HEK293 (cell line): ENCODE measurements around the gene TRMU.

Source experiments
- CTCF ChIA-PET: fragments of 350-600 bp; formaldehyde crosslinking; extraction: SDS; loops from one replicate; lab custom pipeline; 2021; ENCODE audit warnings: antibody characterized with exemption; lab: Yijun Ruan, JAX
- POLR2A ChIA-PET: fragments of 300-600 bp; formaldehyde crosslinking; extraction: SDS; loops from one replicate; lab custom pipeline; 2020; ENCODE audit warnings: antibody characterized with exemption, inconsistent platforms; lab: Yijun Ruan, JAX
- H3K27ac ChIP-seq: fragments of 200-500 bp; sonication (Bioruptor generic); 2 replicates; pipeline ENCODE4 v1.5.1; 2014; ENCODE audit warnings: low read depth, low read length, control low read depth, inconsistent platforms; ENCODE audit errors: extremely low read depth
- H3K36me3 ChIP-seq, 2 experiments: fragments of 200-500 bp in 1 of 2; sonication (Bioruptor generic) in 1 of 2; 1 replicate in 1 of 2; 2 replicates in 1 of 2; pipeline ENCODE4 v1.5.1; 2014 to 2017; ENCODE audit warnings: inconsistent platforms in 2 of 2, low read length in 2 of 2; ENCODE audit not compliant: control insufficient read depth in 2 of 2, insufficient read depth in 1 of 2
- H3K4me1 ChIP-seq: fragments of 200-500 bp; sonication (Bioruptor generic); 2 replicates; pipeline ENCODE4 v1.5.1; 2014; ENCODE audit warnings: mild to moderate bottlenecking, low read length, inconsistent platforms; ENCODE audit not compliant: control insufficient read depth, insufficient read depth
- H3K4me3 ChIP-seq: 2 replicates; pipeline ENCODE4 v1.5.1; 2011; ENCODE audit warnings: low read depth, mild to moderate bottlenecking, control low read depth, low read length, moderate library complexity
- H3K9me3 ChIP-seq: fragments of 200-500 bp; sonication (Bioruptor generic); 2 replicates; pipeline ENCODE4 v1.5.1; 2014; ENCODE audit warnings: low read depth, low read length, inconsistent platforms; ENCODE audit not compliant: control insufficient read depth, insufficient read depth
- AEBP2 ChIP-seq: fragments of 450-650 bp; formaldehyde crosslinking; IDR thresholded peaks from 2 replicates; pipeline ENCODE4 v1.5.1; 2016; ENCODE audit warnings: missing biosample characterization, missing genetic modification characterization, borderline replicate concordance
- BCL11A ChIP-seq: fragments of 450-650 bp; formaldehyde crosslinking; IDR thresholded peaks from 2 replicates; pipeline ENCODE4 v1.5.1; 2016; ENCODE audit warnings: low read depth, missing biosample characterization, missing genetic modification characterization
- BCL11B ChIP-seq: fragments of 450-650 bp; formaldehyde crosslinking; IDR thresholded peaks from 2 replicates; pipeline ENCODE4 v1.5.1; 2016; ENCODE audit warnings: low read depth, missing biosample characterization, missing genetic modification characterization
- ELK4 ChIP-seq: IDR thresholded peaks from 2 replicates; pipeline ENCODE4 v1.6.1; 2011; ENCODE audit warnings: mild to moderate bottlenecking, low read depth, low read length, borderline replicate concordance
- GFI1B ChIP-seq: fragments of 450-650 bp; formaldehyde crosslinking; IDR thresholded peaks from 2 replicates; pipeline ENCODE4 v1.5.1; 2016; ENCODE audit warnings: missing biosample characterization, missing genetic modification characterization
- GLI2 ChIP-seq: fragments of 450-650 bp; formaldehyde crosslinking; IDR thresholded peaks from 2 replicates; pipeline ENCODE4; 2017; ENCODE audit warnings: missing biosample characterization, missing genetic modification characterization, low read depth, borderline replicate concordance
- KLF1 ChIP-seq: fragments of 450-650 bp; formaldehyde crosslinking; IDR thresholded peaks from 2 replicates; pipeline ENCODE4 v1.5.1; 2016; ENCODE audit warnings: missing biosample characterization, missing genetic modification characterization
- KLF8 ChIP-seq: fragments of 450-650 bp; formaldehyde crosslinking; IDR thresholded peaks from 2 replicates; pipeline ENCODE4 v1.5.1; 2016; ENCODE audit warnings: missing biosample characterization, missing genetic modification characterization
- SCRT2 ChIP-seq: fragments of 450-650 bp; formaldehyde crosslinking; IDR thresholded peaks from 2 replicates; pipeline ENCODE4 v1.5.1; 2016; ENCODE audit warnings: missing biosample characterization, missing genetic modification characterization
- ZNF112 ChIP-seq: fragments of 450-650 bp; formaldehyde crosslinking; IDR thresholded peaks from 2 replicates; pipeline ENCODE4 v1.5.0; 2017; ENCODE audit warnings: missing biosample characterization, missing genetic modification characterization
- ZNF114 ChIP-seq: fragments of 450-650 bp; formaldehyde crosslinking; IDR thresholded peaks from 2 replicates; pipeline ENCODE4 v1.5.0; 2017; ENCODE audit warnings: missing biosample characterization, missing genetic modification characterization
- ZNF121 ChIP-seq: fragments of 450-650 bp; formaldehyde crosslinking; IDR thresholded peaks from 2 replicates; pipeline ENCODE4 v1.5.1; 2016; ENCODE audit warnings: missing biosample characterization, missing genetic modification characterization
- ZNF157 ChIP-seq: fragments of 450-650 bp; formaldehyde crosslinking; IDR thresholded peaks from 2 replicates; pipeline ENCODE4 v1.5.1; 2016; ENCODE audit warnings: missing biosample characterization, missing genetic modification characterization
- ZNF221 ChIP-seq: fragments of 450-650 bp; formaldehyde crosslinking; IDR thresholded peaks from 2 replicates; pipeline ENCODE4 v1.5.1; 2017; ENCODE audit warnings: missing biosample characterization, missing genetic modification characterization, borderline replicate concordance
- ZNF23 ChIP-seq: fragments of 450-650 bp; formaldehyde crosslinking; IDR thresholded peaks from 2 replicates; pipeline ENCODE4 v1.5.1; 2016; ENCODE audit warnings: missing biosample characterization, missing genetic modification characterization, borderline replicate concordance
- ZNF24 ChIP-seq: fragments of 450-650 bp; formaldehyde crosslinking; IDR thresholded peaks from 2 replicates; pipeline ENCODE4 v1.5.1; 2016; ENCODE audit warnings: missing biosample characterization, missing genetic modification characterization
- ZNF266 ChIP-seq: fragments of 450-650 bp; formaldehyde crosslinking; IDR thresholded peaks from 2 replicates; pipeline ENCODE4 v1.5.1; 2016; ENCODE audit warnings: missing biosample characterization, missing genetic modification characterization, low read depth
- ZNF274 ChIP-seq, 2 experiments: fragments of 200-500 bp in 1 of 2; fragments of 450-650 bp in 1 of 2; sonication (Bioruptor generic) in 1 of 2; formaldehyde crosslinking in 1 of 2; IDR thresholded peaks; 2 replicates each; pipeline versions ENCODE4 v1.5.1 to v1.6.1; 2014 to 2016; ENCODE audit warnings: borderline replicate concordance in 1 of 2, inconsistent platforms in 1 of 2, low read length in 1 of 2, missing biosample characterization in 1 of 2, missing genetic modification characterization in 1 of 2
- ZNF280C ChIP-seq: fragments of 450-650 bp; formaldehyde crosslinking; IDR thresholded peaks from 2 replicates; pipeline ENCODE4 v1.5.1; 2016; ENCODE audit warnings: missing biosample characterization, missing genetic modification characterization
- ZNF311 ChIP-seq: fragments of 450-650 bp; formaldehyde crosslinking; IDR thresholded peaks from 2 replicates; pipeline ENCODE4 v1.5.1; 2017; ENCODE audit warnings: missing biosample characterization, missing genetic modification characterization, borderline replicate concordance
- ZNF473 ChIP-seq: fragments of 450-650 bp; formaldehyde crosslinking; IDR thresholded peaks from 2 replicates; pipeline ENCODE4 v1.5.1; 2017; ENCODE audit warnings: missing biosample characterization, missing genetic modification characterization
- ZNF580 ChIP-seq: fragments of 450-650 bp; formaldehyde crosslinking; IDR thresholded peaks from 2 replicates; pipeline ENCODE4 v1.5.1; 2016; ENCODE audit warnings: missing biosample characterization, missing genetic modification characterization
- ZNF707 ChIP-seq: fragments of 450-650 bp; formaldehyde crosslinking; IDR thresholded peaks from 2 replicates; pipeline ENCODE4 v1.5.1; 2016; ENCODE audit warnings: missing biosample characterization, missing genetic modification characterization
- ZNF837 ChIP-seq: fragments of 450-650 bp; formaldehyde crosslinking; IDR thresholded peaks from 2 replicates; pipeline ENCODE4 v1.5.1; 2016; ENCODE audit warnings: missing biosample characterization, missing genetic modification characterization
- ZSCAN18 ChIP-seq: fragments of 450-650 bp; formaldehyde crosslinking; IDR thresholded peaks from 2 replicates; pipeline ENCODE4 v1.5.1; 2016; ENCODE audit warnings: missing biosample characterization, missing genetic modification characterization

TRMU gene

GRCh38 chr22:46317646-46318045 lies 17.9 kb upstream of the TRMU start:
- Histone ChIP-seq H3K27ac (no peak overlapping the region), H3K4me3 (no peak overlapping the region), H3K4me1 (no peaks in the 10 kb centered on the region), H3K36me3 (peaks cover 63 to 93% of the 10 kb centered on the region in 2 experiments), H3K9me3 (no peaks in the 10 kb centered on the region)
- no peak for TF ChIP-seq ZNF157
- POLR2A ChIA-PET: interaction anchor here (1.2 kb wide), 1 partner anchor 15 kb away, joined by 3 read pairs; no protein-coding TSS in a partner anchor
- CTCF ChIA-PET: interaction anchor here (7.5 kb wide), 1 partner anchor 196 kb away, joined by 65 read pairs; no protein-coding TSS in a partner anchor

GRCh38 chr22:46318576-46318975 lies 16.9 kb upstream of the TRMU start:
- CTCF ChIA-PET: interaction anchor here (7.5 kb wide), 1 partner anchor 197 kb away, joined by 65 read pairs; no protein-coding TSS in a partner anchor
- Histone ChIP-seq H3K4me3 (no peak overlapping the region), H3K4me1 (no peaks in the 10 kb centered on the region), H3K9me3 (no peaks in the 10 kb centered on the region), H3K36me3 (peaks cover 63 to 95% of the 10 kb centered on the region in 2 experiments), H3K27ac (no peak overlapping the region)
- POLR2A ChIA-PET: interaction anchor here (1.2 kb wide), 1 partner anchor 14 kb away, joined by 3 read pairs; no protein-coding TSS in a partner anchor
- TF ChIP-seq ZNF580 (no peak), ZNF266 (tag by site-specific recombination) (no peak), ZNF24 (tag by site-specific recombination) (no peak), ZSCAN18 (tag by site-specific recombination) (no peak), ZNF311 (tag by site-specific recombination) (no peak), ZNF280C (tag by site-specific recombination) (no peak)

GRCh38 chr22:46319319-46319718 lies 16.2 kb upstream of the TRMU start:
- Histone ChIP-seq H3K4me1 (no peaks in the 10 kb centered on the region), H3K9me3 (no peaks in the 10 kb centered on the region), H3K4me3 (no peak overlapping the region), H3K27ac (no peak overlapping the region), H3K36me3 (peaks cover 70 to 95% of the 10 kb centered on the region in 2 experiments)
- ChIA-PET POLR2A (no interaction called here), CTCF (no interaction called here)
- TF ChIP-seq GLI2 (tag by site-specific recombination) (no peak), BCL11B (no peak), ZNF121 (tag by site-specific recombination) (no peak), ZNF112 (tag by site-specific recombination) (no peak), ZNF114 (tag by site-specific recombination) (no peak), SCRT2 (no peak), GFI1B (no peak), ELK4 (no peak), ZNF473 (tag by site-specific recombination) (no peak), KLF8 (tag by site-specific recombination) (no peak), ZNF274 (IDR thresholded peaks at IDR 0.05; ENCODE audit: low read length) (no peak), ZNF274 (tag by site-specific recombination; IDR thresholded peaks at IDR 0.05; ENCODE audit: borderline replicate concordance) (no peak), ZNF837 (tag by site-specific recombination) (no peak), KLF1 (tag by site-specific recombination) (no peak), ZNF23 (tag by site-specific recombination) (no peak), ZNF221 (tag by site-specific recombination) (no peak), AEBP2 (no peak), ZNF707 (tag by site-specific recombination) (no peak), BCL11A (tag by site-specific recombination) (no peak)
